Keratinocyte (primary cell): ENCODE measurements around the gene SERP2. TPM values are rescaled to one million over a fixed set of nuclear protein-coding genes. Genes with fewer than 3 reads are reported as not detected.

Experiments
- DNase-seq: peaks from one replicate; pipeline ENCODE4 v3.0.0-alpha.2; 2011; ENCODE audit warnings: low read depth, missing footprints, low spot score
- FAIRE-seq: peaks from 2 replicates; lab custom pipeline; 2011; peaks lifted over from hg19 to GRCh38; lab: Jason Lieb, UNC
- H2AFZ ChIP-seq: 2 replicates; pipeline ENCODE4 v1.6.0; 2012; ENCODE audit warnings: low read length, control low read depth, inconsistent platforms; ENCODE audit not compliant: control insufficient read depth
- H3K27ac ChIP-seq: 2 replicates; pipeline ENCODE4 v1.5.1; 2011; ENCODE audit warnings: low read length; ENCODE audit not compliant: control insufficient read depth, insufficient read depth
- H3K27me3 ChIP-seq: 3 replicates; pipeline ENCODE4 v1.6.0; 2011; ENCODE audit warnings: low read length; ENCODE audit not compliant: control insufficient read depth, insufficient read depth; ENCODE audit errors: extremely low read depth
- H3K36me3 ChIP-seq, 2 experiments: 2 replicates in 1 of 2; 3 replicates in 1 of 2; pipeline ENCODE4 v1.5.1; 2011; ENCODE audit warnings: low read length in 2 of 2, mild to moderate bottlenecking in 1 of 2; ENCODE audit not compliant: control insufficient read depth in 2 of 2, insufficient read depth in 2 of 2; ENCODE audit errors: extremely low read depth in 1 of 2
- H3K4me1 ChIP-seq: 3 replicates; pipeline ENCODE4 v1.5.1; 2011; ENCODE audit warnings: low read length; ENCODE audit not compliant: control insufficient read depth, insufficient read depth; ENCODE audit errors: extremely low read depth
- H3K4me2 ChIP-seq: 3 replicates; pipeline ENCODE4 v1.6.0; 2011; ENCODE audit warnings: low read depth, low read length; ENCODE audit not compliant: control insufficient read depth, insufficient read depth; ENCODE audit errors: extremely low read depth
- H3K4me3 ChIP-seq, 3 experiments: fragments of 200-600 bp in 1 of 3; sonication (generic) in 1 of 3; 2 replicates in 2 of 3; 3 replicates in 1 of 3; pipeline ENCODE4 v1.5.1; 2011 to 2016; ENCODE audit warnings: low read length in 3 of 3, mild to moderate bottlenecking in 3 of 3, control low read depth in 2 of 3, inconsistent platforms in 1 of 3, low read depth in 1 of 3, mixed read lengths in 1 of 3, mixed run types in 1 of 3, moderate library complexity in 1 of 3; ENCODE audit not compliant: control insufficient read depth in 2 of 3, insufficient read depth in 2 of 3; ENCODE audit errors: extremely low read depth in 1 of 3
- H3K79me2 ChIP-seq: 2 replicates; pipeline ENCODE4 v1.6.0; 2012; ENCODE audit warnings: low read length; ENCODE audit not compliant: control insufficient read depth, insufficient read depth
- H3K9ac ChIP-seq: 3 replicates; pipeline ENCODE4 v1.6.0; 2011; ENCODE audit warnings: low read length; ENCODE audit not compliant: control insufficient read depth, insufficient read depth; ENCODE audit errors: extremely low read depth
- H3K9me1 ChIP-seq: 3 replicates; pipeline ENCODE4 v1.6.0; 2011; ENCODE audit warnings: low read length; ENCODE audit not compliant: control insufficient read depth, insufficient read depth; ENCODE audit errors: extremely low read depth
- H3K9me3 ChIP-seq: 2 replicates; pipeline ENCODE4 v1.5.1; 2012; ENCODE audit warnings: low read depth, low read length; ENCODE audit not compliant: control insufficient read depth
- H4K20me1 ChIP-seq: 3 replicates; pipeline ENCODE4 v1.6.0; 2011; ENCODE audit warnings: low read length; ENCODE audit not compliant: control insufficient read depth, insufficient read depth; ENCODE audit errors: extremely low read depth
- EZH2 ChIP-seq: IDR thresholded peaks from one replicate; pipeline ENCODE4 v1.6.1; 2012; ENCODE audit warnings: inconsistent platforms, mild to moderate bottlenecking, low read length, moderate library complexity
- dilution Hi-C: fragments of 300-500 bp; cut with MboI; formaldehyde crosslinking; loops from one replicate; pipeline ENCODE4 v1.7.0; 2020; ENCODE audit warnings: low sequenced_read_pairs; ENCODE audit not compliant: extremely low pct_ligation_motif_present
- polyA plus RNA-seq, 5 experiments: library from polyadenylated mRNA; depleted of rRNA in 3 of 5; stranded (reverse) in 3 of 5; stranded (forward) in 1 of 5; unstranded in 1 of 5; fragments of >200 nt; gene quantifications; 1 replicate in 1 of 5; 2 replicates in 3 of 5; 3 replicates in 1 of 5; pipeline versions ENCODE4 v1.2.1 to v1.2.3, GENCODE V29; 2011 to 2012; ENCODE audit warnings: missing spikeins in 2 of 5, low read depth in 1 of 5, low replicate concordance in 1 of 5
- TF ChIP-seq, protein P1 (sequence below), 3 experiments: IDR thresholded peaks in 1 of 3; conservative IDR thresholded peaks in 1 of 3; optimal IDR thresholded peaks in 1 of 3; 2 replicates in 2 of 3; 3 replicates in 1 of 3; pipeline versions ENCODE3 to v1.5.1; 2011; ENCODE audit warnings: low read length in 3 of 3, mild to moderate bottlenecking in 3 of 3, moderate library complexity in 2 of 3, control low read depth in 1 of 3, inconsistent platforms in 1 of 3; ENCODE audit not compliant: insufficient read depth in 2 of 3; ENCODE audit errors: extremely low read depth in 1 of 3

Gene SERP2
- polyA plus RNA-seq, 1 donor (not counting 4 experiments of a cell fraction or from before 2014, with no cell fraction given) = 0.45 TPM

DNA sequence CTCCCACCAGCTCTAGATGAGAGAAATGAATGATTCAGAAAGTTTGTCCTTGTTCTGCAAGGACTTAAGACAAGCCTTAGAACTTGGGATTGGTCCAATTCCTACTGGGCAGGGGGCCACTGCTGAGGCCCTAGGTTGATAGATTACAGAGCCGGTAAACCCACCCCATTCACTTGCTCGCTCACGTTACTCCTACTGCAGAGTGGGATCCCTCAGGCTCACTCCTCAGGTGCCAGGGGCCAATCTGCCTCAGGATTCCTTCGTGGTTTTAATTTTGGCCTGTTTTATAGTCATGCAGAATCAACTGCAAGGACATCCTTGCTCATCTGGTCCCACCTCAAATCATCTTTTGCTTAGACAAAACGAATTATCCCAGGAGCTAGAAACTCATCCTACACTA, 59.0 kb downstream of the SERP2 start:
- TF ChIP-seq, protein P1, sequence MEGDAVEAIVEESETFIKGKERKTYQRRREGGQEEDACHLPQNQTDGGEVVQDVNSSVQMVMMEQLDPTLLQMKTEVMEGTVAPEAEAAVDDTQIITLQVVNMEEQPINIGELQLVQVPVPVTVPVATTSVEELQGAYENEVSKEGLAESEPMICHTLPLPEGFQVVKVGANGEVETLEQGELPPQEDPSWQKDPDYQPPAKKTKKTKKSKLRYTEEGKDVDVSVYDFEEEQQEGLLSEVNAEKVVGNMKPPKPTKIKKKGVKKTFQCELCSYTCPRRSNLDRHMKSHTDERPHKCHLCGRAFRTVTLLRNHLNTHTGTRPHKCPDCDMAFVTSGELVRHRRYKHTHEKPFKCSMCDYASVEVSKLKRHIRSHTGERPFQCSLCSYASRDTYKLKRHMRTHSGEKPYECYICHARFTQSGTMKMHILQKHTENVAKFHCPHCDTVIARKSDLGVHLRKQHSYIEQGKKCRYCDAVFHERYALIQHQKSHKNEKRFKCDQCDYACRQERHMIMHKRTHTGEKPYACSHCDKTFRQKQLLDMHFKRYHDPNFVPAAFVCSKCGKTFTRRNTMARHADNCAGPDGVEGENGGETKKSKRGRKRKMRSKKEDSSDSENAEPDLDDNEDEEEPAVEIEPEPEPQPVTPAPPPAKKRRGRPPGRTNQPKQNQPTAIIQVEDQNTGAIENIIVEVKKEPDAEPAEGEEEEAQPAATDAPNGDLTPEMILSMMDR (optimal IDR thresholded peaks at IDR 0.05 in 1 of 3, IDR thresholded peaks at IDR 0.05 in 1 of 3, conservative IDR thresholded peaks at IDR 0.05 in 1 of 3; ENCODE audit: extremely low read depth in 1 of 3, insufficient read depth in 2 of 3, low read length in 3 of 3) = no peak
- TF ChIP-seq EZH2 = no peak
- Histone ChIP-seq H3K9me3 (no peaks in the 10 kb centered on the region), H3K27ac (no peak overlapping the region), H3K4me3 (no peak overlapping the region), H3K9ac (no peak overlapping the region), H3K4me1 (peaks cover 11% of the 10 kb centered on the region), H3K79me2 (peaks cover 22% of the 10 kb centered on the region), H3K9me1 (no peaks in the 10 kb centered on the region), H2AFZ (no peak overlapping the region), H3K27me3 (no peaks in the 10 kb centered on the region), H4K20me1 (peaks cover 2% of the 10 kb centered on the region), H3K4me2 (no peak overlapping the region), H3K36me3 (peaks cover 7 to 21% of the 10 kb centered on the region in 2 experiments)
- no peak for DNase-seq
- dilution Hi-C loops = loop anchor here (25.0 kb wide), 1 partner anchor 395 kb away; no protein-coding TSS in a partner anchor
- FAIRE-seq = no peak

DNA sequence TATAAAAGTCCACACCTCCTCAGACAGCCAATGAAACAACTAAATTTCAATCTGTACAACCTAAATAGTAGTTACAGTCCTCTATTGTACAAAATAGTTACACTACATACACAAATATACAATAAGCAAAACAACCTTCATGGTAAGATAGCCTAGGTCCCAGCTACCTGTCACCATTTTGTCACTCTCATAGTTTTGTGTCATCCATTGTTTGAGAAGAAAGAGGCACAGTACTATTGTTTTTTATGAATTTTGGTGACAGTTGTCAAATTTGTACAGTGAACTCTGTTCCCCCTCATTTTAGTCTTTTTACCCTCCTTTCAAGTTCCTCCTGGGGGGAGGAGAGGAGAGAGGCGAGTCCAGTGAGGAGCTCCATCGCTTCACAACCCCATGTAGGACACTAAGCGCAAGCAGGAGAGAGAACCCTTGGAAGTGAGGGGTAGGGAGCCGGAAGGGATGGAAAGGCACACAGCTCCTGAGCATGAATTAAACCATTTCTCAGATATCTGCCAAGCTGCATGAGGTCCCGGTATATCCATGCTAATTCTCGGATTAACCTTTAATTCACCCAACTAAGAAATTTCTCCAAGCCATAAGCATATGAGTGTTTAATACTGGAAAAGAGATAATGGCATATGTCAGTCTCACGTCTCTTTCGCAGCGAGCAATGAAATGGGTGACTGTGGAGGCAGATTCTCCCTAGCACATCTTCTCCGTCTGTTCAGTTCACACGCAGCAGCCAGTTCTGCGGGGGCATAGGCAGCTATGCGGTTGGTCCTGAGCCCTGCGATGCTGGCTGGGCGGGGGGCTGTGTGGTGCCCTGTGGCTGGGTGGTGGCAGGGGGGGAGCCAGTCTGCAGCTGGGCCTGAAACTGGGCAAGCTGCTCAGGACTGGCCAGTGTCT, 60.5 kb downstream of the SERP2 start:
- Histone ChIP-seq H2AFZ (no peak overlapping the region), H3K9me1 (no peaks in the 10 kb centered on the region), H3K36me3 (peaks cover 7 to 21% of the 10 kb centered on the region in 2 experiments), H3K27ac (peak overlapping the region; percentile 74), H4K20me1 (peaks cover 2% of the 10 kb centered on the region), H3K79me2 (peaks cover 22% of the 10 kb centered on the region), H3K4me2 (peak overlapping the region; percentile 81), H3K27me3 (no peaks in the 10 kb centered on the region), H3K4me3 (peak overlapping the region; percentile 68 to 80 (median 76)), H3K9ac (peak overlapping the region; percentile 97), H3K9me3 (no peaks in the 10 kb centered on the region), H3K4me1 (peaks cover 14% of the 10 kb centered on the region)
- dilution Hi-C loops = loop anchor here (25.0 kb wide), 1 partner anchor 397 kb away; no protein-coding TSS in a partner anchor
- DNase-seq (no peak), FAIRE-seq (no peak)
- TF ChIP-seq, protein P1 (optimal IDR thresholded peaks at IDR 0.05 in 1 of 3, IDR thresholded peaks at IDR 0.05 in 1 of 3, conservative IDR thresholded peaks at IDR 0.05 in 1 of 3; ENCODE audit: extremely low read depth in 1 of 3, insufficient read depth in 2 of 3, low read length in 3 of 3) = no peak
- TF ChIP-seq EZH2 = no peak
